Measurements from ENCODE around the gene CCDC12. TPM values are rescaled to one million over a fixed set of nuclear protein-coding genes. Genes with fewer than 3 reads are reported as not detected.

Gene CCDC12
- total RNA-seq, 4 donors from 2014 or later, result 56.1 to 86.8 (median 81.6) TPM

DNA sequence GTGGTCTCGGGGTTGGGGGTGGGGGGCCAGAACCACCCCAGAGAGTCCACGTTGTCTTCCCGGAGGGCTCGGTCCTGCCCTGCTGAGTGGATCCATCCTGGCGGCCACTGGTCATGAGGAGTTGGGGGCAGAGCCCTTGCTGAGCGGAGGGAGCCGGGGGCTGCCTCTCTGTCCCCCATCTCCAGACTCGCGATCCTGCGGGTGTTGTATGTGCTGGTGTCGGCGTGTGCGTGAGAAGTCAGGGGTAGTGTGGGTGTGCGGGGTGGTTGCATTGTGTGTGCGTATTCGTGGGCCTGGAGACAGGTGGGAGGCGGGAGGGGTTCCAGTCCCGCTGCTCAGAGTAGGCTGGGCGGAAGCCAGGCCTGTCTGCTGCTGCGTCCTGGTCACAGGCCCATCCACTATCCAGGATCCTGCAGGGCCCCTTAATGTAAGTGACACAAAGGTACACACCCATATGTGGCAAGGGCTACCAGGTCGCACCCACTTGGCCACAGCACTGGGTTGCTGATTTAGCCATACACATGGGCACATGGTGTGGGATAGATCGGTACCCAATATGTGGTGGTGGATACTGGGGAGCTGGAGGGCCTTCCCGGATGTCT lies 33.7 kb upstream of the CCDC12 start:
- Histone ChIP-seq H3K27me3 (no peaks in the 10 kb centered on the region), H3K9me3 (no peaks in the 10 kb centered on the region), H3K4me3 (peak overlapping the region; percentile 41), H3K36me3 (peaks cover 47% of the 10 kb centered on the region), H3K27ac (peak overlapping the region; percentile 81), H3K4me1 (peaks cover 18% of the 10 kb centered on the region)
- DNase-seq (ENCODE audit: low spot score in 2 of 2), result peak; percentile 64 to 73
- 80% methylated on average over 4 of the region's 23 CpGs for WGBS
- no peak for TF ChIP-seq POLR2A (IDR thresholded peaks at IDR 0.05)
- no peak for TF ChIP-seq EP300 (IDR thresholded peaks at IDR 0.05)
- TF ChIP-seq, protein P1, sequence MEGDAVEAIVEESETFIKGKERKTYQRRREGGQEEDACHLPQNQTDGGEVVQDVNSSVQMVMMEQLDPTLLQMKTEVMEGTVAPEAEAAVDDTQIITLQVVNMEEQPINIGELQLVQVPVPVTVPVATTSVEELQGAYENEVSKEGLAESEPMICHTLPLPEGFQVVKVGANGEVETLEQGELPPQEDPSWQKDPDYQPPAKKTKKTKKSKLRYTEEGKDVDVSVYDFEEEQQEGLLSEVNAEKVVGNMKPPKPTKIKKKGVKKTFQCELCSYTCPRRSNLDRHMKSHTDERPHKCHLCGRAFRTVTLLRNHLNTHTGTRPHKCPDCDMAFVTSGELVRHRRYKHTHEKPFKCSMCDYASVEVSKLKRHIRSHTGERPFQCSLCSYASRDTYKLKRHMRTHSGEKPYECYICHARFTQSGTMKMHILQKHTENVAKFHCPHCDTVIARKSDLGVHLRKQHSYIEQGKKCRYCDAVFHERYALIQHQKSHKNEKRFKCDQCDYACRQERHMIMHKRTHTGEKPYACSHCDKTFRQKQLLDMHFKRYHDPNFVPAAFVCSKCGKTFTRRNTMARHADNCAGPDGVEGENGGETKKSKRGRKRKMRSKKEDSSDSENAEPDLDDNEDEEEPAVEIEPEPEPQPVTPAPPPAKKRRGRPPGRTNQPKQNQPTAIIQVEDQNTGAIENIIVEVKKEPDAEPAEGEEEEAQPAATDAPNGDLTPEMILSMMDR (IDR thresholded peaks at IDR 0.05), result no peak
- no peak for TF ChIP-seq POLR2AphosphoS5 (IDR thresholded peaks at IDR 0.05)

DNA sequence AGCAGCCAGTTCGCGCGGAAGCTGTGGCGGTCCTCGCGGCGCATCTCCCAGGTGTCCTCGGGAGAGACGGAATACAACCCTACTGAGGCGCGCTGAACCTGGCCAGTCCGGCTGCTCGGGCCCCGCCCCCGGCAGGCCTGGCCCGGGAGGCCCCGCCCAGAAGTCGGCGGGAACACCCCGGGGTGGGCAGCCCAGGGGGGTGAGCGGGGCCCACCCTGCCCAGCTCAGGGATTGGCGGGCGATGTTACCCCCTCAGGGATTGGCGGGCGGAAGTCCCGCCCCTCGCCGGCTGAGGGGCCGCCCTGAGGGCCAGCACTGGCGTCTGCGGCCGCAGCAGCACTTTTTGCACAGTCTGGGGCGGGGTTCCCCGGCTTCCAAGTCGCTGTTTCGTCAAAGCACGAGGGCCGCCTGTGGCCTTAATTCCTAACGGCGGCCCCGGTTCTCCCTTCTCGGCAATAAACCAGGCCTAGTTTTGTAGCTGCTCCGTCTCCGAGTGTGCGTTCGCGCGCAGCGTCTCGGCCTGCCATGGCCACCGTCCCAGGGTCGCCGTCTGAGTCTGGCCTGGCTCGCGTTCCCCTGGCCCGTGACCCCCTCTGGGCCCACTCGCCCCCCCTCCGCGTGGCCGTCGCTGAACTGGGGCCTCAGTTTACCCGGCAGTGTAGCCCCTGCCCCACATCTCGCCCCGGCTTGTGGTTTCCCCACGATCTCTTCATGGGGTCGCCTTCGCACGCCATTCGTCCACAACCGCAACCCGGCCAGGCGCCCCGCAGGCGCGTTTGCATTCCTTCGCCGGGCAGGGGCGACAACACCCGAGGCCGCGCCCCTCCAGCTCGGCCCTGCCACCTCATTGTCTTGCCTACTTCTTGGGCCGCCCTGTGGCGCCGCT lies 32.9 kb upstream of the CCDC12 start:
- DNase-seq (ENCODE audit: low spot score in 2 of 2), result peak; percentile 92
- Histone ChIP-seq H3K36me3 (peaks cover 48% of the 10 kb centered on the region), H3K4me1 (peaks cover 18% of the 10 kb centered on the region), H3K9me3 (no peaks in the 10 kb centered on the region), H3K27ac (peak overlapping the region; percentile 81), H3K27me3 (no peaks in the 10 kb centered on the region), H3K4me3 (peak overlapping the region; percentile 41)
- TF ChIP-seq, protein P1 (IDR thresholded peaks at IDR 0.05), result no peak
- TF ChIP-seq EP300 (IDR thresholded peaks at IDR 0.05), result no peak
- TF ChIP-seq POLR2A (IDR thresholded peaks at IDR 0.05), result peak in 1 of 2 donors; percentile 39
- TF ChIP-seq POLR2AphosphoS5 (IDR thresholded peaks at IDR 0.05), result peak in 2 of 3 donors; percentile 45 to 46
- WGBS, result 21% methylated on average over 22 of the region's 85 CpGs

- TF ChIP-seq EP300 (IDR thresholded peaks at IDR 0.05) (no peak), POLR2A (IDR thresholded peaks at IDR 0.05) (no peak), POLR2AphosphoS5 (IDR thresholded peaks at IDR 0.05) (no peak)
- TF ChIP-seq, protein P1 (IDR thresholded peaks at IDR 0.05), result no peak
- Histone ChIP-seq H3K4me3 (peak overlapping the region; percentile 41), H3K9me3 (no peaks in the 10 kb centered on the region), H3K4me1 (peaks cover 18% of the 10 kb centered on the region), H3K27ac (peak overlapping the region; percentile 81), H3K27me3 (no peaks in the 10 kb centered on the region), H3K36me3 (peaks cover 48% of the 10 kb centered on the region)
- 100% methylated on average over 4 of the region's 23 CpGs for WGBS
- DNase-seq (ENCODE audit: low spot score in 2 of 2), result no peak
These were observed 32.3 kb upstream of the CCDC12 start for GRCh38 chr3:47008851-47009224.

DNA sequence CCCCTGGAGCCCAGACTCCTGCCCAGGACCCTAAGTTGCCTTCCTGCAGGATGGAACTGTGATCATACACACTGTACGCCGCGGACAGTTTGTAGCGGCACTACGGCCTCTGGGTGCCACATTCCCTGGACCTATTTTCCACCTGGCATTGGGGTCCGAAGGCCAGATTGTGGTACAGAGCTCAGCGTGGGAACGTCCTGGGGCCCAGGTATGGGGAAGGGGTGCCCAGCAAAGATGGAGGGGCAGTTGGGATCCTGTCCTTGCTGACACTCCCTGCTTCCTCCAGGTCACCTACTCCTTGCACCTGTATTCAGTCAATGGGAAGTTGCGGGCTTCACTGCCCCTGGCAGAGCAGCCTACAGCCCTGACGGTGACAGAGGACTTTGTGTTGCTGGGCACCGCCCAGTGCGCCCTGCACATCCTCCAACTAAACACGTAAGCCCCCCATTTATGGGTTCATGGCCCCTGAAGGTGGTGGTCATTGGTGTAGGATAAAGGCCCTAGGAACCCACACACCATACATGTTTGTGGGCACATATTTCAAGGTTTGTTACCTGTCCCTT lies 31.8 kb upstream of the CCDC12 start:
- Histone ChIP-seq H3K36me3 (peaks cover 52% of the 10 kb centered on the region), H3K4me1 (peaks cover 18% of the 10 kb centered on the region), H3K27ac (no peak overlapping the region), H3K4me3 (peak overlapping the region; percentile 41), H3K27me3 (no peaks in the 10 kb centered on the region), H3K9me3 (no peaks in the 10 kb centered on the region)
- TF ChIP-seq, protein P1 (IDR thresholded peaks at IDR 0.05), result no peak
- TF ChIP-seq EP300 (IDR thresholded peaks at IDR 0.05), result no peak
- no peak for TF ChIP-seq POLR2A (IDR thresholded peaks at IDR 0.05)
- no peak for TF ChIP-seq POLR2AphosphoS5 (IDR thresholded peaks at IDR 0.05)
- peak in 1 of 2 donors; percentile 62 for DNase-seq (ENCODE audit: low spot score in 2 of 2)
- 94% methylated on average over 12 of the region's 13 CpGs for whole genome bisulfite sequencing

Data from suprapubic skin (tissue), 4 donors.